ENCODE data around the gene SEC14L2.

The SEC14L2 gene

DNA sequence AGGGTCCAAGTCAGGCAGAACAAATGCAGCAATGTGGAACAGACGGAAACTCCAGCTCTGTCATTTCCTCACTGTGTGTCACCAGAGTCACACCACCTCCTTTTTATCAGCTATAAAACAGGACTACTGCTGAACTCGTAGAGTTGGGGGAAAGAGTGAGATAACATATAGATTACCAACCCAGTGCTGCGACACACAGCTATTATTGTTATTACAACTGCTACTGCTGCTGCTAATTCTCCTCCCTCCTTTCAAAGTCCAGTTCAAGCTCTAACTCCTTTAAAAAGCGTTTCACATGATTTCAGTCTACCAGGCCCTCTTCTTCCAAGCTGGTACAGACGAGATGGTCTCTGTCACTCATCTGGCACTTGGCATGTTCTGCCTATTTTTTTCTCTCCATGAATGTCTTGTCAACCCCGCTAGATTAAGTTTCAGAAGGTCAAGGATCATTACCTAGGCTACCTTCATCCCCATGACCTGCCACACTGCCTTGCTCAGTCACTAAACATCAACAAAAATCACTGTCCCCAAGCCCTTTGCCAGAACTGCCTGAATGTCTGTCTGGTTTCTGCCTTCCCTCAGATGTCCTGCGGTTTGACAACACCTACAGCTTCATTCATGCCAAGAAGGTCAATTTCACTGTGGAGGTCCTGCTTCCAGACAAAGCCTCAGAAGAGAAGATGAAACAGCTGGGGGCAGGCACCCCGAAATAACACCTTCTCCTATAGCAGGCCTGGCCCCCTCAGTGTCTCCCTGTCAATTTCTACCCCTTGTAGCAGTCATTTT lies 25.1 kb downstream of the SEC14L2 start:
- TF ChIP-seq, protein P1, sequence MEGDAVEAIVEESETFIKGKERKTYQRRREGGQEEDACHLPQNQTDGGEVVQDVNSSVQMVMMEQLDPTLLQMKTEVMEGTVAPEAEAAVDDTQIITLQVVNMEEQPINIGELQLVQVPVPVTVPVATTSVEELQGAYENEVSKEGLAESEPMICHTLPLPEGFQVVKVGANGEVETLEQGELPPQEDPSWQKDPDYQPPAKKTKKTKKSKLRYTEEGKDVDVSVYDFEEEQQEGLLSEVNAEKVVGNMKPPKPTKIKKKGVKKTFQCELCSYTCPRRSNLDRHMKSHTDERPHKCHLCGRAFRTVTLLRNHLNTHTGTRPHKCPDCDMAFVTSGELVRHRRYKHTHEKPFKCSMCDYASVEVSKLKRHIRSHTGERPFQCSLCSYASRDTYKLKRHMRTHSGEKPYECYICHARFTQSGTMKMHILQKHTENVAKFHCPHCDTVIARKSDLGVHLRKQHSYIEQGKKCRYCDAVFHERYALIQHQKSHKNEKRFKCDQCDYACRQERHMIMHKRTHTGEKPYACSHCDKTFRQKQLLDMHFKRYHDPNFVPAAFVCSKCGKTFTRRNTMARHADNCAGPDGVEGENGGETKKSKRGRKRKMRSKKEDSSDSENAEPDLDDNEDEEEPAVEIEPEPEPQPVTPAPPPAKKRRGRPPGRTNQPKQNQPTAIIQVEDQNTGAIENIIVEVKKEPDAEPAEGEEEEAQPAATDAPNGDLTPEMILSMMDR (IDR thresholded peaks at IDR 0.05; ENCODE audit: low read length, missing control alignments): no peak
- H3K4me3 ChIP-seq (replicated peaks; ENCODE audit: low read depth, low read length): peak overlapping the region; percentile 59

GRCh38 chr22:30422481-30423300 lies 25.9 kb downstream of the SEC14L2 start:
- DNase-seq (ENCODE audit: low read depth): peak; percentile 91
- TF ChIP-seq, protein P1 (IDR thresholded peaks at IDR 0.05; ENCODE audit: low read length, missing control alignments): no peak
- peak overlapping the region; percentile 59 for H3K4me3 ChIP-seq (replicated peaks; ENCODE audit: low read depth, low read length)

More for the DNA sequence above, 25.1 kb downstream of the SEC14L2 start:
- DNase-seq (ENCODE audit: low read depth): no peak

DNA sequence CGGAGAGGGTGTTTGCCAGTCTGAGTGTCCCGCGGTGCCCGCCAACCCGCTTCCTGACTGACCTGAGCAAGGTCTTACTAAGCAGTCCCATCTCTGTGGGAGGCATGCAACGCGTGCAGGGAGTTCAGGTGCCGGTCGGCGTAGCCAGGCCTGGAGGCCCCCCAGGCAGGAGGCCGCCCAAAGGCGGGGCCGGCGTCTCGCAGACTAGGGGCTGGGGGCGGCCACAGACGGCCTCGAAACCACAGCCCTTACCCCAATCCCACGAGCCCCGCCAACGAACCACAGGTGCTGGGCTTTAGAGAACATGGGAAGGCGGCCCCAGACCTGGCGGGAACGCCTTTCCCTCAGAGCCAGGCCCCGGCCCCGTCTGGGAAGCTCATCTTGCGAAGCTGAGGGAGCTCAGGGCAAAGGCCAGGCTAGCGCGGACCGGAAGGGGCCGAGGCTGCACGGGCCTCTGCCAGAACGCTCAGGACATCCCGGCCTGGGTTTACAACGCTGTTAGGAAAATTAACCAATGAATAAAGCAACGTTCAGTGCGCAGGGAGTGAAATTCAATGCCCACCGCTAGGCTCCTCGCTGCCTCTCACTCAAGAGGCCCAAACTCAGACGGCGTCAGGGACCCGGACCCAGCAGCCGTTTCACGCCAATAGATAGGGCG lies 26.6 kb downstream of the SEC14L2 start:
- no peak for DNase-seq (ENCODE audit: low read depth)
- TF ChIP-seq, protein P1 (IDR thresholded peaks at IDR 0.05; ENCODE audit: low read length, missing control alignments): no peak
- peak overlapping the region; percentile 59 for H3K4me3 ChIP-seq (replicated peaks; ENCODE audit: low read depth, low read length)

DNA sequence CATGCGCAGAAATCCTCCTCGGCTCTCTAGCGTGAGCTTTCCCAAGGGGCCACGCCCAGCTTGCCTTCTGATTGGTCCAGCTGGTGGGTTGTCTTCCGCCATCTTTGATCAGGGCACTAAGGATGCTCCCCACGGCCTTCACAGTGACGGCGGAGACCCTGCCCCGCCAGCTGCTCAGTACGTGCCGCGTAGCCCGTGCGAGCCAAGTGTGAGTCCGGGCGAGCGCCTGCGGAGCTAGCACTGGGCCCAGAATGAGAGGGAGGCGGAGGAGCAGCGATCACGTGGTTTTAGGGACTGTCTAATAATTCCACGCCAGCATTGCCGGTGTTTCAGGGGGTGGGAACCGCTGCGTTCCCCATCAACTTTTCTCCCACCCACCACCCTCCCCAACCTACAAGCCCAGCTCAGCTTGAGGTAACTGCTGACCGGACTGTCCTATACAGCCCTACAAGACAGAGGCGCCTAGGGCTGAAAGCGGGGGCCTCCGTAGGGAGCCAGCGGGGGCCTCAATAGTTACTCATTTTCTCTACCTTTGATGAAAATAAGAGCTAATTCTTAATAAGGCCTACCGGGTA lies 27.2 kb downstream of the SEC14L2 start:
- TF ChIP-seq, protein P1 (IDR thresholded peaks at IDR 0.05; ENCODE audit: low read length, missing control alignments): no peak
- peak overlapping the region; percentile 59 for H3K4me3 ChIP-seq (replicated peaks; ENCODE audit: low read depth, low read length)
- peak; percentile 100 for DNase-seq (ENCODE audit: low read depth)

DNA sequence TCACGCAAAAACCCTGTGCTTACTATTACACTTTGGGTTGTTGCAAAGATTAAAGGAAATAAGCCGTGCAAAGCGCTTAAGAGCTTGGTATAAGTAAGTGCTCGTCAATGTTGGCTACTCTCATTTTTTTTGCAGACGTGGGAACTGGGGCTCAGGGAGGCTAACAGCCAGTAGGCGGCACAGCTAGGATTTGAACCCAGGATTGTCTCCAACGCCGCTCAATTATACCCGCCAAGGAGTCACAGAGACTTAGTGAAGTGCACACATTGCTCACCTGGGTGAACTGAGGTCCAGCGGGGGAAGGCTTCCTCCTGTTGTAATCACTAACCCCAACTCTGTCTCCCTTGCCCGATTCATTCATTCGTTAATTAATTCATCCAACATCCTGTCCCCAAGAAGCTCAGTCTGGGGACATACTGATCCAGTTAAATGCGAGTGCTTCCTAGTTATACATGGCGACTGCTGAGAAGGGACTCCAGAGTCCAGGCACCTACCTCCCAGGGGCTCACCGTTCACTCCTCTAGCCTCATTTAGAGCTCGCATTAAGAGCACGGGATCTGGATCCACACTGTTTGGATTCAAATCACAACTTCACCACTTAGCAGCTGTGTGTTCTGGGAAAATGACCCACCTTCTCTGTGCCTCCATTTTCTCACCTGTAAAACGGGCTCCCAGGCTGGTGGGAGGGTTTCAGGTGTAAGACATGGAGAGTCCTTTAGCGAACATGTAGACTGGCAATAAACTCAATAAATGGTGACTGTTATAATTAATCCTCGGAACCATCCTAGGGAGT lies 27.9 kb downstream of the SEC14L2 start:
- H3K4me3 ChIP-seq (replicated peaks; ENCODE audit: low read depth, low read length): peak overlapping the region; percentile 66
- no peak for DNase-seq (ENCODE audit: low read depth)
- TF ChIP-seq, protein P1 (IDR thresholded peaks at IDR 0.05; ENCODE audit: low read length, missing control alignments): peak; percentile 3

DNA sequence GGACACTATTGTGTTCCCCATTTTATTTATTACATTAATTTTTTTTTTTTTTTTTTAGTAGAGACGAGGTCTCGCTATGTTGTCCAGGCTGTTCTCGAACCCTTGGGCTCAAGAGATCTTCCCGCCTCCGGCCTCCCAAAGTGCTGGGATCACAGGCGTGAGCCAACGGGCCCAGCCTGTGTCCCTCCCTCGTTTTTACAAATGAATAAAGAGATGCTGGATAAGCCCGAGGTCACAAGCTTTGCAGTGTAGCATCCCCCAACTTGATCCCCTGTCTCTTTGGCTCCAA lies 28.5 kb downstream of the SEC14L2 start:
- DNase-seq (ENCODE audit: low read depth): no peak
- peak overlapping the region; percentile 66 for H3K4me3 ChIP-seq (replicated peaks; ENCODE audit: low read depth, low read length)
- TF ChIP-seq, protein P1 (IDR thresholded peaks at IDR 0.05; ENCODE audit: low read length, missing control alignments): no peak

Data from fibroblast of pulmonary artery (primary cell).